Fibroblast of the conjunctiva (primary cell): ENCODE results near the gene RLN1.
"Not testable (repeated sequence)": the region's sequence is repeated elsewhere in the genome, so short reads cannot be mapped to it uniquely, and the experiment has no call there.

Experiments used
- DNase-seq: peaks from one replicate; pipeline ENCODE4 v3.0.0-alpha.2; 2010; ENCODE audit warnings: low read depth

RLN1 gene, protein sequence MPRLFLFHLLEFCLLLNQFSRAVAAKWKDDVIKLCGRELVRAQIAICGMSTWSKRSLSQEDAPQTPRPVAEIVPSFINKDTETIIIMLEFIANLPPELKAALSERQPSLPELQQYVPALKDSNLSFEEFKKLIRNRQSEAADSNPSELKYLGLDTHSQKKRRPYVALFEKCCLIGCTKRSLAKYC

DNA sequence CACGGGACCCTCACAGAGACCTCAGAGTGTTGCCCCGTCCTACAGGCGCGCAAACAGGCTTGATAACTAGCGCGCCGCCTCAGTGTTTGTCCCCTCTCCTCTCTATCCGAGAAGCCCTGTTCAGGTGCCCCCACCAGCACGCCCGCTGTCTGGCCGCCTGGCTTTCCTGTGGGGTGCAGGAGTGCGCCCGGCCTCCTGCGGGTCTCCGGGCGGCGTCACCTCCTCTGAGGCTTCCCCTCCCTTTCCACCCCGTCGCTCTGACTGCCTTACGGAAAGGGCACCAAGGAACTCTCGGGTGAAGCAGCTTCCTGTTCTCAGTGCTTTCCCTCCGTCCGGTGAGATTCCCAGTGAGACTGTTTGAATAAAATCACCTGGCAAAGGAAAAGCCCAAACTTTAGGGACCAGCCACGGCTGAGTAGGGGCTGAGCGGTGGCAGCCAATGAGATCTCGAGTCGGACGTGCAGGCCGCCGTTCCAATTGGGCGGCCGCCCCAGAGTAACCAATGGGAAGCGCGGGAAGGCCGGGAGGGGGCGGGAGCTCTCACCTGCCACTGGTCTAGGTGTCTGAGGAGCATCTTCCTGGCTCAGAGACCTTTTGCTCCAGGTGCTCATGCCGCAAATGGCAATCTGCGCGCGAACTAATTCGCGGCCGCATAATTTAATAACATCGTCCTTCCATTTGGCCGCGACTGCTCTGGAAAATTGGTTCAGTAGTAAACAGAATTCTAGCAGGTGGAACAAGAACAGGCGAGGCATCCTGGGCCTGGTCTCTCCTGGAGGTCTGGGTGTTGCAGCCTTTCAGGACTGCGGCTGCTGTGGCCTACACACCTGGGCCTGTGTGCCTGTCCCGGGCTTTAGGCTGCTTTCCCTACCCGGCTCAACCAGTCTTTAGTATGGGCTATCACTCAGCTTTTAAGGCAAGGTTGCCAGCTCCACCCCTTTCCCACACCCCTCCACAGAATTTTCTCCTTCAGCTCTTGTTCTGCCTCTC is at the start of gene RLN1:
RLN1 (minus strand) TSS at position 885 of the 990 bp plus-strand sequence; CDS start at position 755, 130 bp downstream.
- DNase-seq, result not testable (repeated sequence)

DNA sequence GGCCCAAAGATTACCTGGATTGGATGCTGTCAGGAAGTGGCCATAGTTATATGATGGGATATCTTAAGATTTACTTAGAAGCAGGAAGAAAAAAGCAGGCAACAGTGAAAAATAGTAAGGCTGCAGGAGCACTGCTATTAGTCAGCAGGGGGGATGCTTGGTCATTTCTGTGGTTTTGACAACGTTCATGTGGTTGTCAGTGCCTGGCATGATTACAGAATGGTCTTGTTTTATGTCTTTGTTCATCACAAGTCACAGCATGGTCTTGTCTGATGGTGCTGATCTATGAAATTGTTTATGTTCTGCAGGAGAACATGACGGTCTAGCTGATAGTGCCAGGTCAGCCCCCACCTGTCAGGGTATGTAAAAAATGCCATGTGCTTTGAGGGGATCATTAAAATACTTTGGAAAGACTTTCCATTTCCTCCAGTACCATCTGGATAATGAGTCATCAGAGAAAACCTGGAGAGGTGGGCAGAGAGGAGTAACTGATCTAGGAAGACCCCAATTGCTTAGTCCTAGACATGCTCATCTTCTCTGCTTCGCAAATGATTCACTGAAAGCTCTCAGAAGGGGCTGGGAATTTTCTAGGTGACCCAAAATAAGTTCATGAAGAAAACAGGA is 49.5 kb upstream of the RLN1 start:
- DNase-seq, result peak; percentile 16

DNA sequence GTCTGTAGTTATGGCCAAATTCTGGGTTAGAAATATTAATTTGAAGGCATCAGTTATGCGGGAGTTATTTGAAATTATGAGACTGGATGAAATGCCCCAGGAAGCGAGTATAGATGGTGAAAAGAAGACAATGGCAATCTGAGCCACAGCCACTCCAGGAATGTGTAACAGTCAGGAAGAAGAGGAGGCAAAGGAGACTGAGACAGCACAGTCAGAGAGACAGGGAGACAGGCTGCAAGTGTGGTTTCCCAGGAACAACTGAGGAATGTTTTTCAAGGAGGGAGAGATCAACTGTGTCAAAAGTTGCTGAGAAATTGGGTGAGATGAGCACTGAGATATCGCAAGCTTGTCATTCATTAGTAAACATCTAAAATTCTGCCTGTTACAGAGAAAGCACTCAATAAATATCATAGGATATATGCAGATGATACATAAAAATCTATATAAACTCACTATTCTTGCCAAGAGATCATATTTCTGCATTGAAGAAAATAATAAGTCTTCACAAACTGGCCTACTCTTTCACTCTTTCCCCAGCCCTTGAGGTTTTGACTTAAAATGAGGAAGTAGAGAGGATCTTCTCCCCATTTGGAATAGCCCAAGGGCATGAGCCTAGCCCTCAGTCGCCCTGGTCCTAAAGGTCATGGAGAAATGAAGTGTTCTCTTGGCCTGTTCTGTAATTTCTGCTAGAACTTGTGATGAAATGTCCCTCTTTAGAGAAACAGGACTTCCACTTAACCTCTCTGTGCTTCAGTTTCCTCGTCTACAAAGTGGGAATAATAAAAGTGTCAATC is 48.5 kb upstream of the RLN1 start:
- no peak for DNase-seq

DNA sequence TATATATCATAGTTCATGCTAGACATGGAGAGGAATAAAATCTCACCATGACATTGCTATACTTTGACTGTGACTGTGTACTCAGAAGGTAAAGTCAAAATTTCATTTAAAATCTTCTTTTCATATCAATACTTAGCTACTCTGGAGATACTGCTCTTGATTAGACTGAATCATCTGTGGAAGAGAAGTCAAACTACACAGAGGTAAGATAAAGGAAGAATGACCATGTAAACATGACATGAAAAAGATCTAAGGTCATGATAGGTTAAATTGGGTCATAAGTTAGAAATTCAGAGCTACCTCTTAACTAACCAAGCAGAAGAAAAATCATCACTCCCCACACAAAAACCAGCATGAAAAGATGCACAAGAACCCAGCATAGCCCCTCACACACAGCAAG is 44.8 kb upstream of the RLN1 start:
- no peak for DNase-seq

DNA sequence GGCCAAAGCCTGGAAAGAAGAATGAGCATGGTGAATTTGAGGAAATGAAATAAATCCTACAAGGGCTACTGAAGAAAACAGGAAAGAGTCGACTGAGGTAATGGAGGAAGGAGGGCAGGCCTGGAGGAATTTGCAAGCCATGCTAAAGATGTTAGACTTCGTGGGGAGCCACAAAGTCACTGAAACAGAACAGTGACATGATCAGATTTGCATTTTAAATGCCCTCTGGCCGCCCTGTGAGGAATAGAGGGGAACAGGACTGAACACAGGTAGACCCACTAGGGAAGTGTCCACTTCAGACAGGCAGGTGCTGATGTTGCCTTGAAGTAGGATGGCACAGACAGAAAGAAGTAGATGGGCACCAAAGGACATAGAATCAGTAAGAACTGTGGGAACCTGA is 42.8 kb upstream of the RLN1 start:
- DNase-seq, result no peak

DNA sequence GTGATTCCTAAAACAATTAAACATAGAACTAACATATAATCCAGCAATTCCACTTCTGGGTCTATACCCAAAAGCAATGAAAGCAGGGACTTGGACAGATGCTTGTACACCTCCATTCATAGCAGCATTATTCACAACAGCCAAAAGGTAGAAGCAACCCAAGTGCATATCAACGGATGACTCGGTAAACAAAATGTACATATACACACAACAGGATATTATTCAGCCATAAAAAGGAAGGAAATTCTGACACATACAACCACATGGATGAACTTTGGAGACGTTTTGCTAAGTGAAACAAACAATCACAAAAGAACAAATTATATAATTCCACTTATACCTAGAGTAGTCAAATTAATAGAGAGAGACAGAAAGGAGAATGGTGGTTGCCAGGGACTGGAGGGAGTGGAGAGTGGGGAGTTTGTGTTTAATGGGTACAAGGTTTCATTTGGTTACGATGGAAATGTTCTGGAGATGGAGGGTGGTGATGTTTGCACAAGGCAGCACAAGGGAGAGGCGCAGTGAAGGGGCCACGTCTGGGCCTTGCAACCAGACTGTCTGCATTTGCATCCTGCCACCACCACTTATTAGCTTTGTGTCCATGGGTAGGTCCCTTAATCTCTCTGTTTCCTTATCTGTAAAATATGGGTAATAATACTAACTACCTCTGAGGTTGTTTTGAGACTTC is 36.3 kb upstream of the RLN1 start:
- DNase-seq, result no peak

DNA sequence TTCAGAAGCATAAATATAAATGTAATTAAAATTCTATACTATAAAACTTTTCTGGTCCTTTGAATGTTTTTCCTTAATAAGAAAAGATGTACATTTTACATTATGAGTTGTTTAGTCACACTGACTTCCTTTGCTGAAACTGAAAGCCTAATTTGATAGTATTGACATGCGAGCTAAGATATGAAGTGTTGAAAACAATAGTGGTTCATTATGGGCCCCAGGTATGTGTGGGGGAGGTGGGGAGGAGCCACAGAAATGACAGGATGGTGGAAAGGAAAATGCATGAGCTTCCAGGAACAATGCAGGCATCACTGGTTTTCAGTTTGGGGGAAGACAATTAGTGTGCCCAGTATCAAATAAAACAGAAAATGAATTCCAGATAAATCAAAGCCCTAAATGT is 35.4 kb upstream of the RLN1 start:
- DNase-seq, result no peak

DNA sequence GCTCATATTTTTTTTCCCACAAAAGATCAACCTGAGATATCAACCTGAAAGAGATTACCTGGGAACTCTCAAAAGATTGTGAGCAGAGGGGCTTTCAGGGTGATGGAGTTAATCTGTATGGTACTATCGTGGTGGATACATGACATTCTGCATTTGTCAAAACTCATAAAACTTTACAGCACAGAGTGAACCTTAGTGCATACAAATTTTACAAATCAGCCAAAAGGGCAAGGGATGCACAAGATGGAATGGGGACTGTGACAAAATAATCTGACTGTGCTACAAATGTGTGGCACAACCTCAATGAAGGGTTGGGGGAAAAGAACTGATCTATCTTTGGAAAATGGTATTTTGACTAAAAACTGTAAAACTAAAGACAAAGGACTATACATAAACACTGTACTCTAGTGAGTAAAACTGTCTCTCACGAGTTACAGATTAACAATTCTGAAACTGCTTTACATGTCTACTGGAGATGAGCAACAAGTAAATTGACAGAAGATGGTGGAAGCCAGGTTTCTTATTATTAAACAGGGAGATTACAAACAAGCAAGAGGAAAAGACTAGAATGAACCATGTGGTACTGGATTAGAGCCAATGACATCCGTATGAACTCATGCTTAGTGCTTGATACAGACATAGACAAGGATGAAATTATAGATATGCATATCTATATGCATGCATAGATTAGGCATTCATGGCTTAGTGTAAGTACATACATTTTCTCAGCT is 24.8 kb upstream of the RLN1 start:
- DNase-seq, result peak; percentile 1

DNA sequence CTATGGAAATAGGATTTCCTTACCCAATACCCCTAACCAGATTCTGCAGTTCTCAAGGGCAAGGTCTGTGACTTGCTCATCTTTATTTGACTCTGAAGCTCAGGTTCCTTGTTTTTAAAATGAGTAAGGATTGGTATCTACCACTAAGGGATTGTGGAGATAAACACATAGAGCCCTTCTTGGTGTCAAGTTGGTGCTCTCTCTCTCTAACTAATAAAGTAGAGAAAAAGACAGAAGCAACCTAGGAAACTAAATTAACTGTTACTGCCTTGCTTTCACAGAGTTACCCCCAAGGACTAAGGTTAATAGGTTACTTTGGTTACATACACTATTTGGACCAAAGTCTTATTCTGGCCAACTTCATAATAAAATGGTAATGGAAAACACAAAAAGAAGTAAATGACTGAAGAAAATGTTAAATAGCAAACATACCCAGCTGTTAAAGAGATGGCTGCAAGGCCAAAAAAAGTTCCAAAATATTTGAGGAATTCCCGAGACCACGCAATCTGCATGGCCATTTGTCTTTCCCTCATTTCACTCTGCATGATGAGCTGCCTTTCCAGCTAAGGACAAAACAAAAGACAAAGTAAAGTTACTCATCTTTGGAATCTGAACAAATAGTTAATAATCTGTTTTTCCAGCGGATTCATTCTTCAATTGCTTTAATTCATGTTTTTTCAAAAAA is 21.8 kb upstream of the RLN1 start:
- no peak for DNase-seq

DNA sequence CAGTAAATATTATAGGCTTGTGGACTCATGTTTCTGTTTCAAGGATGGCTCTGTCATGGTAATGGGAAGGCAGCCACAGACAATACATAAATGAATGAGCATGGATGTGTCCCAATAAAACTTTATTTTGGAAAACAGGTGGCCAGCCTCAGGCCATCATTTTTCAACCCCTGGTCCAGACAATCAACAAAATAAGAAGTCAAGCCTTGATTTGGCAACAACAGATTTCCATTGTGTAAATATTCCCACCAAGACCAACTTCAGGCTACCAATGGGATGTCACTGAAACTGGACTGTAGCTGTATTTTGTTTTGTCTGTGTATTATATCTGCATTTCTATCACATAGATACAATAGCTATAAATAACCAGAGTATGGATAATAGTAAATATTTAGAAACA is 20.7 kb upstream of the RLN1 start:
- DNase-seq, result no peak

DNA sequence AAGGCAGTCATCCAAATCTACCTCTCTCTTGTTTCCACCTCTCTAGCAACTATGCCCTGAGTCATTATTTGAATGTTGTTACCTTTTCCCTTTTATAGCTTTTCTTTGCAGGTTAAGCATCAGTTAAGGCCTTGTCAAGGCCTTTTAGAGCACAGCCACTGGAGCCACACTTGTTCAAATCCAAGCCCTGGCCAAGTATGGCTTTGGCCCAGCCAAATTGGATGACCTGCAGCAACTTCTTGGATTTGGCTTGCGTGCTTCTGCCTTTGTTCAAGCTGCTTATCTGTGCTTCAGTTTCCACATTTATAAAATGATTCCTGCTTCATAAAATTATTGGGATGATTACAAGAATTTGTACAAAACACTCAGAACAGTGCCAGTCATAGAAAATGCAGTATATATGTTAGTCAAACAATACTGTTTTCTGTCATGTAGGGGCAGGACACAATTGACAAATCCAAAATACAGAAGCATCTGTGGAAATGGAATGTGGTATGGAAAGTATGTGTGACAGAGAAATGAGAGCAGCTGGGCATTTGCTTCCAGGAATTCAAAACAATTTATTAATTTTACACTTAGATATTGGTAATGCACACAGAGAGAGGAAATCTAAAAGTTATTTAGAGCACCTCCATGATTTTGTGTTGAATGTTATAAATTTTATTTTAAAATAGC is 17.9 kb upstream of the RLN1 start:
- DNase-seq, result no peak

DNA sequence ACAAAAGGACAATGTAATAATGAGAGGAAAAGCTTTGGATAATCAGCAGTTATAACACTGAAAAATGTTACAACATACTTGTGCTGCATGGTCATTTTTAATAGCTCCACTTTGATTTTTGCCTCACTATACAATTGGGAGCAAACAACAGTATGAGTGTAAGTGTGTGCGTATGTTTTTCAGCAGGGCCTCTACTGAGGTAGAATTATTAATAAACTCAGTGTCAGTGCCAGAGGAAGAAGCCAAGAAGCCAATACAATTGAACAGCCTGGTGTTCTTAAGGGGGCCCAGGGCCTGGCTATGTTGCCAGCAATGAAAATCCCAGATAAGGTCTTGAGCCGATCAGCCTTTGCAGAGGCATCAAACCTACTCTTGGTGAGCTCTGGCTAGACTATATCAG is 16.1 kb upstream of the RLN1 start:
- no peak for DNase-seq

DNA sequence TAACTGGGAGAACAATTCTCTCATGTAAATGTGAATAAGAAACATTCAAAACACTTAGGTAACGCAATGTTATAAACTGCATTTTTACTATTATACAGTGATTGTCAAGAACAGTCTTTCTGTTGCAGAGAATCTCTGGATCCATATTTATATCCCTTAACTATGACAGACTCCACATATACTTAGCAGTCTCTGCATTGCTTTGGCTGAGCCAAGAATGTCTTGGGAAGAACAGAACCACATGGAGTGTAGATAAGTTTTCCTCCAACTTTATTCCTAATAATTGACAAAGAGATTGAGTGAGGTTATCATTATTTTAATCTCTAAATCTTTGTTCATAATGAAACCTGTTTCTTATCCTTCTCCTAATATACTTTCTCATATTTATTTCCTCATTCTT is 15.6 kb upstream of the RLN1 start:
- no peak for DNase-seq

DNA sequence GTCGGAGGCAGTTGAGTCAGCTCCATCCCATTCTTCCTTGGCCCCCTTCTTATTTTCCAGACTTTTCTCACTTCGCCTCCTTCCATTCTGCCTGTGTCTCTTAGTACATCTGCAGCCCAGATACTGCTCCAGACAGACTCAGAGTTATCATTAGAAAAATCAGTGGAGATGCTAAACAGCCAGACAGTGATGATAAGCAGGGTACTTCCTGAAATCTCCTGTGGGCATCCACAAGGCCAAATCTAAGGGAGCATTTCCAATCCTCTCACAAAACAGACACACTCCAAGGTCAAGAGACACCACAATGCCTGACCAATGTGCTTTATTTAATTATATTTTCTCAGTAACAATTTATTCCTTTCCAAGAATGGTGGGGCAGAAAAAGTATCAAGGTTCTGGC is 14.5 kb upstream of the RLN1 start:
- DNase-seq, result no peak

DNA sequence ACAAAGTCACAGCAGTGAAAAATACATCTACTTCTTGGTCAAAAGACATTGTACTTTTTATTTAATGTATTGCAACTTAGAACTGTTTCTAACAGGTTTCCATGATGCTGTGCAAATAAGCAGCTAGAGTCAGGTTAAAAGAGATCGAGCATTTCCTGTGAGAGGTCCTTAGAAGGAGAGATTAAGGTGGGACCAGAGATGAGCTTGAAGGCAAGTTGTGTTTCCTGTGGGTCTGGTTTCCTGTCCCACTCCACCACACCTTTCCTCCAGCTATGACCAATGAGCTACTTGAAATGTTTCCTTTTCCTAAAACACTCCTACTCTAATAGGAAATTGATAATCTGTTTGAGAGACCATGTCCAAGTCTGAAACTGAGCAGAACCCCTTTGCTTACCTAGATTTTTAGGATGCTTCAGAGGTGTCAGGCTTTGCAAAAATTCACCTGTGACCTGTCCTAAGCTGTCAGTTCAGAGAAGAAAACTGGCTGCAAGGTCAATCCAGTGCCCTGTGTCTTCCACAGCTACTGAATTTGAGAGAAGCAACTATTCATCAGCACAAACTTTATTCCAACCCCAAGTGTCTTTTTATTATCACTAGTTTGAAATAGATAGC is 13.1 kb upstream of the RLN1 start:
- no peak for DNase-seq

DNA sequence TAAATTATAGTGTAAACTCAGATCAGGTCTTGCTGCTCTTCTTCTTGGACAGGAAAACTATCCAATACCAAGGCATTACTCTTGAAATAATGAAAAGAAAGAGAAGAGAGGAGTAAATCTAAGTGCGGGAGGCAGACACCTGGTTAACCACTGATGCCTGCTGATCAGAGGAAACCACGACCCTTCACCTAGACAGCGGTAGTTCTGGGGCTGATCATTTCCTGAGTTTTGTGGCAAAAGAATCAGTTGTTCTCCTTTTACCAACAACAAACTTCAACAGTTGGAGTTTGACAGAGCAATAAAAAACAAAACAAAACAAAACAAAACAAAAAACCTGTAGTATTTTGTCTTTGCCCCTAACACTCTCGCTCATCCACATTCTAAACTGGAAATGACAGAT is 3.0 kb downstream of the RLN1 start:
- no peak for DNase-seq

DNA sequence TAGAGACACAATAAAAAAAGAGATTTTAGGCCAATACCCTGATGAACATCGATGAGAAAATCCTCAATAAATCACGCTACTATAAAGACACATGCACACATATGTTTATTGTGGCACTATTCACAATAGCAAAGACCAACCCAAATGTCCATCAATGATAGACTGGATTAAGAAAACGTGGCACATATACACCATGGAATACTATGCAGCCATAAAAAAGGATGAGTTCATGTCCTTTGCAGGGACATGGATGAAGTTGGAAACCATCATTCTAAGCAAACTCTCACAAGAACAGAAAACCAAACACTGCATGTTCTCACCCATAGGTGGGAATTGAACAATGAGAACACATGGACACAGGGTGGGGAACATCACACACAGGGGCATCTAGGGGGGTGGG is 8.4 kb downstream of the RLN1 start:
- DNase-seq, result not testable (repeated sequence)

DNA sequence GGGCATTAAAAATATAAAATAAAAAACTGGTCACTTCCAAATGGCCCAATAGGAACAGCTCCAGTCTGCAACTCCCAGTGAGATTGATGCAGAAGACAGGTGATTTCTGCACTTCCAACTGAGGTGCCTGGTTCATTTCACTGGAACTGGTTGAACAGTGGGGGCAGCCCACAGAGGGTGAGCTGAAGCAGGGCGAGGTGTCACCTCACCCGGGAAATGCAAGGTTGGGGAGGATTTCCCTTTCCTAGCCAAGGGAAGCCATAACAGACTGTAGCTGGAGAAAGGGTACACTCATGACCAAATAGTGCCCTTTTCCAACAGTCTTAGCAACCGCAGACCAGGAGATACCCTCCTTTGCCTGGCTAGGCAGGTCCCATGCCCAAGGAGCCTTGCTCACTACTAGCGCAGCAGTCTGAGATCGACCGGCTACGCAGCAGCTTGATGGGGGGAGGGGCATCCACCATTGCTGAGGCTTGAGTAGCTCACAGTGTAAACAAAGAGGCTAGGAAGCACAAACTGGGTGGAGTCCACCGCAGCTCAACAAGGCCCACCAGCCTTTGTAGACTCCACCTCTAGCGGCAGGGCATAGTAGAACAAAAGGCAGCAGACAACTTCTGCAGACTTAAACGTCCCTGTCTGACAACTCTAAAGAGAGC is 12.7 kb downstream of the RLN1 start:
- no peak for DNase-seq

DNA sequence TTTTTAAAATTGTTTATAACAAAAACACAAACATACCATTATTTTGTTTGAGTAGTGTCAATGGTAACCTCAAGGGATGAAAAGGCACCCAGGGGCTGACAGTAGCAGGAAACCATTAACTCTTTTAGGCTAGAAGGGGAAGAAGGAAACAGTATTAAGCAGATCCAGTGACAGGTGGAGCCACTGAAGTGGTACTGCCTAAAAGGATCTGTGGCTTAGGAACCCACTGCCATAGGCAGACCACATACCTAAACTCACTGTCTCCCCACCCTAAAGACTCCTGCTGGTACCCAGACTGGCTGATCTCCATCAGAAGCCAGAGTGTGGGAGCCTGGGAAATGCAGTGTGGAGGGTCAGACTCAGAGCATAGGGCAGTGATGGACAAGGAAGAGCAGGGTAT is 13.5 kb downstream of the RLN1 start:
- DNase-seq, result no peak
